T-helper 9 cell (primary cell): ENCODE data around the gene ST6GALNAC6.

Experiments used
- DNase-seq: peaks from one replicate; pipeline ENCODE4 v3.0.0-alpha.2; 2020

ST6GALNAC6 gene

DNA sequence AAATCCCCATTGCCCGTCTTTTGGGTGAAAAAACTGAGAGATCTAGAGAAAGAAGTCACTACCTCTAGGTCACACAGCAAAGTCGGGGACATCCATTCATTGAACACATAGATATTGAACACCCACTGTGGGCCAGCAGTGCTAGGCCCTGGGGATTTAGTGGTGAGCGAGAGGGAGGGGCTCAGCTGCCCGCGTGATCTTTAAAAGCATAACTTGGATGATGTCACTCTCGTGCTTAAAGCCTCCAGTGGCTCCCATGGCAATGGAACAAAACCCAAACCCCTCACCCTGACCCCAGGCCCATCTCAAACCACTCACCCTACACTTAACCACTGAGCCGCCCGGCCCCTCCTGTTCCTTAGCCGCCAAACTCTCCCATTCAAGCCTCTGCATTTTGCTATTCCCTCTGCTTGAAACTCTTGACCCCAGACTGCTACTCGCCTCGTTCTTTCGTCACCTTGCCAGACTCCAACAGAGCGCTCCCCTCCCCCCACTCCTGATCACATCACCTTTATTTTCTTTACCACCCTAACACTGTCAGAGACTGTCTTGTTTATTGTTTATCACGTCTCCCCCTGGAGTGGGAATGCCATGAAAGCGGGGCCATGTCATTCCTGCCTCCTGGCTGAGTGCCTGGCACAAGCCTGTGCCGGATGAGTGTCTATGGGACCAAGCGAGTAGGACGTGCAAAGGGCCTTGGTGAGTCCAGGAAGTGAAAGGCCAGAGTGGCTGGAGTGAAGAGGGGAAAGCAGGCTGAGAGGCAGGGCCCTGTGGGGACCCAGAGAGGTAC is 31.9 kb upstream of the ST6GALNAC6 start:
- no peak for DNase-seq

DNA sequence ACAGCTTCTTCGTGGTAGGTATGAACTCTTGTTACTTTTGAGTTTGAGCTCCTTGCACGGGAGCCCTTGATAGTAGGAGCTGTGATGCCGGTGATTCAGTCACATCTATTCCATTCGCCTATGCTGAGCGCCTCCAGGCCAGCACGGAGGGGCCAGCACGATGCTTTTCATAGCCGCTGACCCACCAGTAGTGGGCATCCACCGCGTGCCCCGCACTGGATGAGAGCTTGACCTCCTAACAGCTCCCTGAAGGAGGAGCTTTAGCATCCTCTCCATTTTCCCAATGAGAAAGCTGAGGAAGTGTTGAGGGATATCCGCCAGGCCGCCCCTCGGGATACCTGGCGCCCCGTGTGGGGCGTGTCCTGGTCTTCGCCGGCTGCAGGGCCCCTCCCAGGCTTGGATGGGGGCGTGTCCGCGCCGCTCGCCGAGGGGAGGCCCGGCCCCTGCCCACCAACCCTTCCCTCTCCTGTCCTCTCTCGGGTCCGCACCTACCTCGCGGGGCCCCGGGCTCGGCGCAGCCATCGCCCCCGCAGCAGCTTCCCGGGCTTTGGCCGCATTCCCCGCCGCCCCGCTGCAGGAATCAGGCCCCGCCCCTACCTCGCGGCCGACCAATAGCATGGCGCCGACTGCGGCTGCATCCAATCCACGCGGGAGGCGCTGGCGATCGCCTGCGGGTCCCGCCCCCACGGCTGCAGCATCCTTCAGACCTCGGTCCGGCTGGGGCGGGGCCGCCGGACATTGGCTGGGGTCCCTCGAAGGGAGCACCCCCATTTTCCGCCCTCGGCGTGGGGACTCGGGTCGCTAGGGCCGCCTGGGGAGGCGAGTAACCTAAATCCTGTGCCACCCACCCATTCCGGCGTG is 31.1 kb upstream of the ST6GALNAC6 start, which contains the start of gene PIP5KL1:
Gene PIP5KL1, minus strand, starts transcription at position 547 of the 861 bp plus-strand sequence. Its CDS starts 25 bp downstream, at position 522.
- peak; percentile 68 for DNase-seq

GRCh38 chr9:127929625-127929979 is 30.2 kb upstream of the ST6GALNAC6 start:
- no peak for DNase-seq

DNA sequence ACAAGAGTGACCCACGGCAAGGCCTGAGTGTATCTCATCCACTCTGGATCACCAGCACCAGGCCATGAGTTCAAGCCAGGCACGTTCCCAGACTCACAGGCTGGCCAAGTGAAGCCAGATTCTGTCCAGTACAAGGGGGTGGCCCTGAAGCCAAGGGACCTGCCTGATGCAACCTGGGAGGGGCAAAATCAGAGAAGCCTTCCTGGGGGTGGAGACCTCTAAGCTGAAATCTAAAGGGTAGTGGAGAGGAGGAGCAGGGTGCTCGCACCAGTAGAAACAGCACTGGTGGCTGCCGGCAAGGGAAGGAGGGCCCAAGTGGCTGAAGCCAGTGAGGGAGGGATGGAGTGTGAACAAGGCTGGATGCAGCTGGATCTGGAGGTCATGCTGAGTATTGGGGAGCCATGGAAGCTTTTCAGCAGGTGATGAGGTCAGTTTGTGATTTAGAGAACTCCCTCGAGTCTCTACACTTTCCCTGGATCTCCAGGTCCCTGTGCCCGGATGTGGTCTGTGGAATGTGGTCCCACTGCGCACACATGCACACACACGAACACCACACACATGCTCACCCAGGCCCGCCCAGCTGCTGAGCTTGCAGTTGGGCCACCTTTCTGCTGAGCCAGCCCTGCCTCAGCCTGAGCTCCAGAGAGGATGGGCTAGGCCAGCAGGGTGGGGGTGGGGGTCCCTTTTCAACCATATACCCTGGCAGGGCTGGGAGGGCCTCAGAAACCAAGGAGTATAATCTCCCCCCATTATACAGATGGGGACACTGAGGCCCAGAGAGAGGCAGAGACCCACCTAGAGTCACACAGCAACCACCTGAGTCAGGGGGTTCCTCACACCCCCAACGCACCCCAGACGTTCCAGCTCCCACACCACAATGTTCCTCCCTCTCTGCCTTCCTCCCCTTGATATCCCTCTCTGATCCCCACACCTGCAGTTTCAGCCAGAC is 29.5 kb upstream of the ST6GALNAC6 start:
- no peak for DNase-seq

DNA sequence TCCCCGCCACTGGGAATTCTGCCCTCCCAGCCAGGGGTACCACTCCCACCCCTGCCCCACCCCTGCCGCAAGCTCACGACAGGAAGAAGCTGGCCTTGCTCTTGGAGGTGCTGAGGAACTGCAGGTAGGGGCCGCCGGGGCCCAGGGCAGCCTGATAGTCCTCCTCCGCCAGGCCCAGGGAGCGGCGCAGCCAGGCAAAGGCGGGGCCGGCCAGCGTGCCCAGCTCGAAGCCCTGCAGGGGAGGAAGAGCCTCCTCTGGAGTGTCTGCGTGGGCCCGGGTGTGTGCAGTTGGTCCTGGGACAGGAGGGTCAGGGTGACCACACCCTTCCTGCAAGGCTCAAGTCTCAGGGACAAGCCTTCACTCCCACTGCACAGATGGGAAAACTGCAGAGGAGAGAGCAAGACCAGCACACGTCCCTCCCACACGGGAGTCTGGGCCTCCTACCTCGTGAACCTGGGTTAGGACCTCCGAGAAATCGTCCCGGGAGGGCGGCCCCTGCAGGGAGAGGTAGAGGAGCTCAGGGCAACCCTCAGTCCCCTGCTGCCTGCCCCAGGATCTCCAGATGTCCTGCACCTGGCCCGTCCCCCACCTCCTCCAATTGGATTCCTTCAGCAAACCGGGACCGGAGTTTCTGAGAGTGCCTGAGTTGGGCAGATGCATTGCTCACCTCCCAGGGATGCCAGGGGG is 28.7 kb upstream of the ST6GALNAC6 start:
- no peak for DNase-seq

DNA sequence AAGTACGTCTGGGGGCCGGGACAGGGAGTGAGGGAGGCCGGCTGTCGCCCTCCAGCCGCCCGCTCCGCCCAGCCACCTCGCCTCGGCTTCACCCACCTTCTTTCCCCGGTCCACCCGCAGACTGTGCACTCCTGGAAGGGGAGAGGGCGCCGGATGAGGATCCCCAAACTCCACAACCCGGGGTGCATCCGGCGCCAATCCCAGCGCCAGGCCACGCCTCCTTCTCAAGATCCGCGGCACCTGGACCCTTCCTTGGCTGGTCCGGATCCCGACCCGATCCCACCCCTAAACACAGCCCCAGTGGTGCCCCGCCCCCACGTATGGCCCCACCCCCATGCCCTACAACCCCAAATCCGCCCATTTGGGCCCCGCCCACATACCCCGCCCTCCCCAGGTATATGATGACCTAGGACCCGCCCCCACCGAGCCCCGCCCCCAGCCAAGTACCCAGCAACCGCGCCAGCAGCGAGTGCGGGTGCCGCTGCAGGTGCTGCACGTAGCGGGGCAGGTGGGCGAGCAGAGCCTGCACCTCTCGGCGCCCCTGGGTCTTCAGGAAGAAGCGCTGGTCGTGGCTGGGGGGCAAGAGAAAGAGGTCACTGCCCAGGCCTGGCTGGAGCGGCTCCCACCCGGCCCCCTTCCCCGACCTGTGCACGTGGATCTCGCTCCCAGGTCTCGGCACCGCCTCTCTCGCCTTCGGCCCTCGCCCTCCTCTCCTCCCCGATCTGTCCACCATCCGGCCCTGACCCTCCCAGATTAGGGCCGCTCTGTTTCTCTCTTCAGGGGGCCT is 28.0 kb upstream of the ST6GALNAC6 start:
- DNase-seq = peak; percentile 87

GRCh38 chr9:127926906-127927200 is 27.4 kb upstream of the ST6GALNAC6 start:
- no peak for DNase-seq

DNA sequence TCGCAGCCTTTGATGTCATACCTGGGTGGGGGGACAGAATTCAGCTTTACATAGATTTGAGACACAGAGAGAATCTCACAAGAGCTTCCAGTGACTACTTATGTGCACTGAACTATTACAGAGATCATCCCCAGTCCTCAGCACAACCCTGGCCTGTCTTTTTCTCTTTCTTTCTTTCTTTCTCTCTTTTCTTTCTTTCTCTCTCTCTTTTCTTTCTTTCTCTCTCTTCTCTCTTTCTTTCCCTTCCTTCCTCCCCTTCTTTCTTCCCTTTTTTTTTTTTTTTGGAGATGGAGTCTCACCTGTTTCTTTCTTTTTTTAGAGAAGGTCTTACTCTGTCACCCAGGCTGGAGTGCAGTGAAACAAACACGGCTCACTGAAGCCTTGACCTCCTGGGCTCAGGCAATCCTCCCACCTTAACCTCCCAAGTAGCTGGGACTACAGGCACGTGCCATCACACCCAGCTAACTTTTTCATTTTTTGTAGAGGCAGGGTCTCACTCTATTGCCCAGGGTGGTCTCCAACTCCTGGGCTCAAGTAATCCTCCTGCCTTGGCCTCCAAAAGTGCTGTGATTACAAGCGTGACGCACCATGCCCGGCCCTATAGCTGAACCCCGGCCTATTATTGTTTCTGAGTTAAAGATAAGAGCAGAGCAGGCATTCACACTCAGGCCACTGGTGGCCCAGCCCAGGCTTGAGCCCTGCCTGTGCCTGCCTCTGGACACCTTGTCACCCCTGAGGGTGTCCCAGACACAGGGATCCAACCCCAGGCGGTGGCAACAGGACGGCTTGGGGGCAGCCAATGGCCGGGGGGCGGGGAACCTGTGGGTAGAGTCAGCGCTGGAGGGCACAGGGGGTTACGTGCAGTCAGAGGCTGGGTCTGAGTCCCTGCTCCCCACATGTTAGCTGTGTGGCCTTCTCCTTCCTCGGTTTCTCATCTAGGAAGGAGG is 26.8 kb upstream of the ST6GALNAC6 start:
- no peak for DNase-seq

DNA sequence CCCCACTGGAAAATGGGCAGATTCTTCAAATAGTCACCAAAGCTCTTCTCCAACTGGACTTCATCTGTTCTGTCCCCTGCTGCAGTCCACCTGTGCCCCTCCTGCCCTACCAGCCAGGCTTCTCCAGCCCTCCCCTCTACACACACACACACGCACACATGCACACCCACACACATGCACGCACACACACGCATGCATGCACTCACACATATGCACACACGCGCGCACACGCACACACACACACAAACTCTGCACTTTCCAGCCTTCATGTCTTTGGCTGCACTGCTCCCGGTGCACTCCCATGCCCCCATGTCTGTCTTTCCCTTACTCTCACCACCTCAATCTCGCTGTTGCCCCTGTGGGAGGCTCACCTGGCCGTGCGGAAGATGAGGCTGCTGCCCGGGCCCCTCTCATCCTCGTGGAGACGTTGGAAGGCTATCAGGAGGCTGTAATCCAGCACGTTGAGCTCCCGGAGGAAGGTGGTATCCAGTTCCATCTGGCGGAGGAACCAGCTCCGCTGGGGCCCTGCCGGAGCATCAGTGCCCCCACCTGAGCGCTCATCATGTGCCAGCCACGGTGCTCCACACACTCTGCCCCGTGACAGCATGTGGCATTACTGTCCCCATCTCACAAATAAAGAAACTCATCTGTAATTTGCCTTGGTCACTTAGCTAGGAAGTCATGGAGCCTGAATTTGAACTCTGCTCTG is 25.5 kb upstream of the ST6GALNAC6 start:
- no peak for DNase-seq

- DNase-seq = no peak
Observed at GRCh38 chr9:127923771-127924170, 24.4 kb upstream of the ST6GALNAC6 start.

DNA sequence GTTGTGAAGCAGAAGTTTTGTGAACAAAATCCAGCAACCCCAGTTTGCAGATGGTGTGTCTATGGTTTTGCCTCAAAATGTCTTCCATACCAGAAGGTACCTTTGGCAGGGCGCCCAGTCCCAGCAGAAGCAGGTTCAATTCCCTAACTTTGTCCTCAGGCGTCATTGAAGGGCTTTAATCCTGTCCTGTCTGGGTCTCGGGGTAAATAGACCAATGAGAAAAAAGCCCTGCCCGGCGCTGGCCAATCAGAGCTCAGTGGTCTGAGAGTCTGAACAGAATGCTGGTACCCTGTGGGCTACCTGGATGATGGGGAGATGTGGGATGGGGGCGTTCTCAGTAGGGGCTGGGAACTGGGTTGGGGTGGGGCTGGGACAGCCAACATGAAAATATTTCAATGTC is 23.6 kb upstream of the ST6GALNAC6 start:
- no peak for DNase-seq

- DNase-seq = peak; percentile 78
Observed at GRCh38 chr9:127921557-127922120, 22.2 kb upstream of the ST6GALNAC6 start.

GRCh38 chr9:127920794-127921193 is 21.4 kb upstream of the ST6GALNAC6 start:
- no peak for DNase-seq

- DNase-seq = no peak
Observed at GRCh38 chr9:127919253-127919815, 19.9 kb upstream of the ST6GALNAC6 start.

DNA sequence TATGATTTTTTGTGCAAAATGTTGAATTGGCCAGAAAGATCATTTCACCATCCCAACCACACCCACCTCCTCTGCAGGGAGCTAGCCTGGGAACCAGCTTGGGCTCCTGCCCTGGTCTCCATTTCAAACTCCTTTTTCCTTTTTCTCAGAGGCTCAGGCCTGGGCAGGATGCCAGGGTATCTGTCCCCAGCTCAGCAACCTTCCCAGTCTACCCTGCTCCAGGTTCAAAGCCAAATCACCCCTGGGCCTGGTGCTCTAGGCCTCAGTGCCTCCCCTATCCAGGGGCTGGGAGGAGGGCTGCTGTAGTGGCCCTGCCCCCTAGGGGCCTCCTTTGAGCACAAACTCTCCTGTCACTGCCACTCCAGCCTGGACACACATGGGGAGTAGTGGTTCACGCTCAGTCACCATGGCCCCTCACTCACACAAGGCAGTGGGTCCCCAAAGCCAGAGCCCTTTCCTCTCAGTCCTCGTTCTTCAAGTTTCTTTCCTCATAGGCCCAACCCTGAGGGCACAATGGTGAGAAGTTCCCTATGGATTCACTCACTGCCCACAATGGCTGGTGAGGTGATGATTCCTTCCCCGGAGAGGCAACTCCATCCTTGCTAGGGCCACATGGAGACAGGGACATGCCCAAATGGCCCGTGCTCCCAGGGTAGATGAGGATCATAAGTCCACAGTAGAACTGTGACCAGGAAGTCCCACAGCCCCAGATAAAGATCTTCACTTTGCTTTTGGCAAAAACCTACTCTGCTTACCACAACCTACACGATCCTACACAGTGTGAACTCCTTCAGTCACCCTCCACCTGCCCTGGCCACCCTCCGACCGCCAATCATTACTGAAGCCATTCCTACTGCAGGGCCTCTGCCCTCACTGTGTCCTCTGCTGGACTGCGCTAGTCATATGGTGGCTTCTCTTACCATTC is 19.0 kb upstream of the ST6GALNAC6 start:
- DNase-seq = no peak

DNA sequence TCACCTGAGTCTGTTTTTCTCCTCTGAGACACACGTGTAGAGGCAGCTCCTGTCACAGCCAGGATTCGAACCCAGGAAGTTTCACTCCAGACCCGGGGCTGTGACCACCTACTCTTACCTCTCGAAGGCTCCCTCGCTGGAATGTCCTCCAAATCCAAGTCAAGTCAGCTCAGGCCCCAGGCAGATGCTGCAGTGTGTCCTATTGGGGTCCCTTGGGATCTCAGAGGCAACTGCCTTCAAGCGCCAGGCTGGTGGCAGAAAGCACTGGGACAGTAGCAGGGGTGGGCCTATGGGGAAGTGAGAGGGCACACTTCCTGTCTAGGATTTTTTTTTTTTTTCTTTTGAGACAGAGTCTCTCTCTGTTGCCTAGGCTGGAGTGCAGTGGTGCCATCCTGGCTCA is 18.2 kb upstream of the ST6GALNAC6 start:
- no peak for DNase-seq

DNA sequence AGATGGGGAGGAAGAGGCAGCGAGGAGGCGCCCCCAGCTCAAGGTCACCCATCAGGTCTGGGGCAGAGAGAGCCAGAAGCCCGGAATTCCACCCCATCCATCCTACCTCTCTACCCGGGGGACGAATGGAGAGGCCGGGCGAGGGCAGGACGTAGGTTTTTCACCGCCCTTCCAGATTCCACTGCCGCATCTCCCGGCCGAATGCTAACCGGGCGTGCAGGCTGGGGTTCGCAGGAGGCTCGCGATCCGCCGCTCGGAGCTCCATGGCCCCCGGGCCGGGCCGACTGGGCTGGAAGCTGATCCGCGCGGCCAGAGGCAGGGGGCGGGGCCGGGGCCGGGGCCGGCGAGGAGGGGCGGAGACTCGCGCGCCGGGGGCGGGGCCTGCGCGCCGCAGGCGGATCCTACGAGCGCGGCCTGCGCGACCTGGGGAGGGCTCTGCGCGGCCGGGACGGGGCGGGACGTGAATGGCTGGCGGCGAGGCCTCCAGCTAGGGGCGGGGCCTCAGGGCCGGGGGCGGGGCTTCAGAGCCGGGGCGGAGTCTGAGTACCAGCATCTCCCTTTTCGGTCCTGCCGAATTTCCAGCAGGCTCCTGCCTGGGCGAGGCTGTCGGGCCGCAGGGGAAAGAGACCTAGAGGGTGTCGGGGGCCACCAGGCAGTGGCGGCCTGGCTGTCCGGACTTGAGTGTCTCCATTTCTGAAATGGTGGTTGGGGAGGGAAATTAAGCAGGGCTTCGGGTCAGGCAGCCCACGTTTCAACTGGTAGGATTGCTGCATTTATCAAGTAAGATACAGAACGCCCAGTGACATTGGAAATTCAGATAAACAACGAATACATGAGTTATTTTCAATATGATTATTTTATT is 17.5 kb upstream of the ST6GALNAC6 start, which contains the start of gene ST6GALNAC4:
Gene ST6GALNAC4, minus strand, starts transcription at position 322 of the 862 bp plus-strand sequence. CDS start 622 bp downstream, outside the sequence.
- DNase-seq = peak; percentile 98
